GM12878 (cell line): ENCODE data around the gene ROM1. TPM values are rescaled to one million over a fixed set of nuclear protein-coding genes. Genes with fewer than 3 reads are reported as not detected.

Experiments
- ATAC-seq: fragments of 200-7000 bp; cut with Tn5 transposase; 3 replicates; pipeline ENCODE4 v1.9.1; 2020; ENCODE audit warnings: mild to moderate bottlenecking, moderate library complexity
- BruUV-seq: library from RNA; stranded (reverse); fragments of 400-500 nt; replicated peaks from 2 replicates; lab custom pipeline; 2021; lab: Mats Ljungman, UMichigan
- CTCF ChIA-PET: fragments of 300-600 bp; sonication (Branson Sonifier 250); formaldehyde crosslinking; extraction: SDS; loops from one replicate; lab custom pipeline; 2021; ENCODE audit warnings: inconsistent platforms; lab: Yijun Ruan, JAX
- POLR2A ChIA-PET: fragments of 350-600 bp; formaldehyde crosslinking; extraction: SDS; loops from one replicate; lab custom pipeline; 2021; ENCODE audit warnings: inconsistent platforms; lab: Charles Lee
- RAD21 ChIA-PET: fragments of 300-600 bp; sonication (Branson Sonifier 250); formaldehyde crosslinking; loops from one replicate; lab custom pipeline; 2023; ENCODE audit warnings: antibody characterized with exemption; ENCODE audit not compliant: unreplicated experiment; lab: Charles Lee
- SMC1A ChIA-PET: fragments of 300-600 bp; sonication (Branson Sonifier 250); formaldehyde crosslinking; loops from one replicate; lab custom pipeline; 2023; ENCODE audit not compliant: unreplicated experiment, uncharacterized antibody; lab: Charles Lee
- DNase-seq: peaks from one replicate; pipeline ENCODE4 v3.0.0-alpha.2; 2011; ENCODE audit warnings: low read depth, low spot score
- FAIRE-seq: peaks from 3 replicates; lab custom pipeline; 2011; peaks lifted over from hg19 to GRCh38; lab: Jason Lieb, UNC
- H2AFZ ChIP-seq: 2 replicates; pipeline ENCODE4 v1.6.0; 2011; ENCODE audit warnings: low read depth, low read length, control low read depth; ENCODE audit not compliant: control insufficient read depth
- H3K27ac ChIP-seq: 2 replicates; pipeline ENCODE4 v1.5.1; 2011; ENCODE audit warnings: control low read depth; ENCODE audit not compliant: control insufficient read depth, insufficient read depth
- H3K27me3 ChIP-seq, 2 experiments: replicated peaks in 1 of 2; 2 replicates each; pipeline versions ENCODE4 v1.6.0 to v1.6.1; 2011; ENCODE audit warnings: low read length in 1 of 2; ENCODE audit not compliant: control insufficient read depth in 2 of 2, insufficient read depth in 2 of 2
- H3K36me3 ChIP-seq, 2 experiments: 2 replicates each; pipeline ENCODE4 v1.5.1; 2011; ENCODE audit warnings: low read length in 1 of 2; ENCODE audit not compliant: control insufficient read depth in 2 of 2, insufficient read depth in 2 of 2
- H3K4me1 ChIP-seq: 2 replicates; pipeline ENCODE4 v1.6.1; 2011; ENCODE audit warnings: mild to moderate bottlenecking, low read length, moderate library complexity, mixed read lengths; ENCODE audit not compliant: control insufficient read depth, insufficient read depth
- H3K4me2 ChIP-seq: 2 replicates; pipeline ENCODE4 v1.6.0; 2011; ENCODE audit warnings: control low read depth; ENCODE audit not compliant: control insufficient read depth, insufficient read depth
- H3K4me3 ChIP-seq: fragments of 200-600 bp; sonication (generic); 2 replicates; pipeline ENCODE4 v1.5.1; 2016
- H3K79me2 ChIP-seq: 2 replicates; pipeline ENCODE4 v1.6.0; 2011; ENCODE audit warnings: low read length; ENCODE audit not compliant: control insufficient read depth, insufficient read depth
- H3K9ac ChIP-seq: 2 replicates; pipeline ENCODE4 v1.8.0; 2011; ENCODE audit warnings: low read length, control low read depth, mixed read lengths; ENCODE audit not compliant: control insufficient read depth, insufficient read depth
- H3K9me3 ChIP-seq: replicated peaks from 3 replicates; pipeline ENCODE4 v1.5.1; 2011; ENCODE audit warnings: mild to moderate bottlenecking, low read length; ENCODE audit not compliant: control insufficient read depth, insufficient read depth
- H4K20me1 ChIP-seq: 2 replicates; pipeline ENCODE4 v1.6.0; 2011; ENCODE audit not compliant: control insufficient read depth, insufficient read depth
- ASH2L ChIP-seq: fragments of 300-600, 200-600 bp; sonication (generic); IDR thresholded peaks from 2 replicates; pipeline ENCODE4 v1.6.1; 2017; ENCODE audit warnings: low read depth, mild to moderate bottlenecking, borderline replicate concordance
- BCL3 ChIP-seq: IDR thresholded peaks from 2 replicates; pipeline ENCODE4 v1.6.1; 2011; ENCODE audit warnings: borderline replicate concordance, low read depth, mild to moderate bottlenecking, moderate library complexity, low read length; ENCODE audit not compliant: insufficient read depth, poor library complexity, severe bottlenecking
- BRCA1 ChIP-seq: IDR thresholded peaks from 2 replicates; pipeline ENCODE4 v1.6.1; 2011; ENCODE audit warnings: low read depth, low read length, improper control_type of control experiment
- CREB1 ChIP-seq: IDR thresholded peaks from 2 replicates; pipeline ENCODE4 v1.6.1; 2012; ENCODE audit warnings: low read depth, mild to moderate bottlenecking, inconsistent platforms
- EED ChIP-seq: sonication (generic); IDR thresholded peaks from 2 replicates; pipeline ENCODE4 v1.6.1; 2016; ENCODE audit warnings: antibody characterized with exemption, low read depth
- GABPA ChIP-seq: IDR thresholded peaks from 2 replicates; pipeline ENCODE4 v1.6.1; 2014; ENCODE audit warnings: antibody characterized with exemption, low read depth, mild to moderate bottlenecking, inconsistent platforms
- IKZF1 ChIP-seq: fragments of 450-650 bp; conservative IDR thresholded peaks from 2 replicates; pipeline ENCODE4 v1.6.1; 2017; ENCODE audit warnings: antibody characterized with exemption, mild to moderate bottlenecking
- KLF5 ChIP-seq: fragments of 450-650 bp; IDR thresholded peaks from 2 replicates; pipeline ENCODE4 v1.6.1; 2014; ENCODE audit warnings: mild to moderate bottlenecking; ENCODE audit not compliant: partially characterized antibody
- MAX ChIP-seq: IDR thresholded peaks from 2 replicates; pipeline ENCODE4 v1.6.1; 2012; ENCODE audit warnings: low read depth, low read length, improper control_type of control experiment
- MXI1 ChIP-seq: fragments of 150-350 bp; IDR thresholded peaks from 2 replicates; pipeline ENCODE4 v1.6.1; 2011; ENCODE audit warnings: low read depth, mild to moderate bottlenecking, inconsistent platforms, low read length, improper control_type of control experiment
- NBN ChIP-seq: fragments of 450-650 bp; IDR thresholded peaks from 2 replicates; pipeline ENCODE4 v1.6.1; 2016
- NKRF ChIP-seq: fragments of 450-650 bp; conservative IDR thresholded peaks from 2 replicates; pipeline ENCODE4 v1.6.1; 2017; ENCODE audit warnings: mild to moderate bottlenecking, moderate library complexity
- PAX5 ChIP-seq: IDR thresholded peaks from 2 replicates; pipeline ENCODE4 v1.6.1; 2011; ENCODE audit warnings: low read depth, low read length, borderline replicate concordance
- PML ChIP-seq: IDR thresholded peaks from 2 replicates; pipeline ENCODE4 v1.6.1; 2012; ENCODE audit warnings: low read length, inconsistent platforms
- POLR2AphosphoS5 ChIP-seq: IDR thresholded peaks from 2 replicates; pipeline ENCODE4 v1.6.1; 2011; ENCODE audit warnings: mild to moderate bottlenecking, low read length, inconsistent platforms
- POU2F2 ChIP-seq: IDR thresholded peaks from 3 replicates; pipeline ENCODE4 v1.6.1; 2011; ENCODE audit warnings: low read depth, mild to moderate bottlenecking, low read length, borderline replicate concordance
- REST ChIP-seq: IDR thresholded peaks from 2 replicates; pipeline ENCODE4 v1.6.1; 2012; ENCODE audit warnings: mild to moderate bottlenecking, low read depth, low read length
- SRF ChIP-seq, 2 experiments: IDR thresholded peaks; 2 replicates each; pipeline ENCODE4 v1.6.1; 2011; ENCODE audit warnings: low read depth in 2 of 2, low read length in 2 of 2, mild to moderate bottlenecking in 1 of 2, moderate library complexity in 1 of 2
- WGBS: methylation state at CpG from one replicate; pipeline ENCODE4 v1.1.6; 2016; ENCODE audit warnings: low lambda C conversion rate; ENCODE audit not compliant: insufficient replicate concordance, insufficient coverage; ENCODE audit errors: missing lambda C conversion rate; 5-methylcytosine and 5-hydroxymethylcytosine counted together
- in situ Hi-C: fragments of 300-500 bp; cut with MboI; formaldehyde crosslinking; loops from 9 replicates; pipeline ENCODE4 v1.14.3; 2018; ENCODE audit warnings: mixed read lengths
- intact Hi-C: fragments of 100-400 bp; cut with micrococcal nuclease; formaldehyde crosslinking; loops from one replicate; pipeline ENCODE4 v1.14.2; 2022; ENCODE audit not compliant: unreplicated experiment
- polyA plus RNA-seq, 11 experiments: library from polyadenylated mRNA; depleted of rRNA in 4 of 11; unstranded in 6 of 11; stranded (reverse) in 5 of 11; fragments of >200 nt; fragmentation: Nextera tagmentation in 4 of 11; fragmentation: Illumina TruSeq in 1 of 11; extraction: Ambion mirVana in 4 of 11; extraction: Trizol in 1 of 11; gene quantifications; 1 replicate in 1 of 11; 2 replicates in 10 of 11; pipeline versions ENCODE4 v1.2.1 to v1.2.3, GENCODE V29; 2011 to 2016; ENCODE audit warnings: inconsistent platforms in 2 of 11, missing spikeins in 2 of 11, low read depth in 1 of 11
- total RNA-seq, 4 experiments: library from RNA; depleted of rRNA in 3 of 4; stranded (reverse); fragments of >200 nt in 3 of 4; fragmentation: Illumina TruSeq in 1 of 4; extraction: Trizol in 1 of 4; gene quantifications; 2 replicates each; pipeline versions ENCODE4 v1.2.1 to v1.2.3, GENCODE V29; 2013 to 2021

ROM1 gene
- total and polyA plus RNA-seq, 10 of the 15 experiments (the other 5 are each of a cell fraction or from before 2014, with no cell fraction given), result 0.42 to 3.0 (median 1.1) TPM

GRCh38 chr11:62601122-62601371, 12.0 kb upstream of the ROM1 start:
- WGBS, result under 1% methylated on average over 18 of the region's 30 CpGs
- H3K4me1 ChIP-seq, result peaks cover 19% of the 10 kb centered on the region
- H4K20me1 ChIP-seq, result no peaks in the 10 kb centered on the region; the same call in 1 of the 2 replicates
- H3K27ac ChIP-seq, result peak overlapping the region; percentile 97
- H3K4me3 ChIP-seq, result peak overlapping the region; percentile 91
- peaks cover 40% of the 10 kb centered on the region for H3K79me2 ChIP-seq
- DNase-seq (no peak), ATAC-seq (peak; percentile 18), FAIRE-seq (peak; percentile 47)
- intact Hi-C loops (loop anchor here (5.0 kb wide), 2 partner anchors 106 to 126 kb away; partner anchors contain the start of genes BSCL2, GNG3, HNRNPUL2 and TTC9C), in situ Hi-C loops (no loop called here)
- peak overlapping the region; percentile 99 for H3K4me2 ChIP-seq
- peak overlapping the region; percentile 99 for H3K9ac ChIP-seq
- POLR2A ChIA-PET, result interaction anchor here (0.6 to 2.4 kb wide), 20 partner anchors 9 to 1632 kb away, joined by 3 to 30 read pairs (median 6); partner anchors contain the start of genes B3GAT3, C11orf98, CSKMT and EEF1G
- CTCF ChIA-PET, result interaction anchor here (1.0 to 2.7 kb wide), 8 partner anchors 9 to 206 kb away, joined by 3 to 27 read pairs (median 4); partner anchors contain the start of genes B3GAT3, EEF1G and TUT1
- H3K27me3 ChIP-seq, result no peaks in the 10 kb centered on the region
- peak overlapping the region; percentile 13 for H2AFZ ChIP-seq
- peaks cover 21 to 36% of the 10 kb centered on the region in 2 experiments for H3K36me3 ChIP-seq
- SMC1A ChIA-PET, result interaction anchor here (0.6 to 3.1 kb wide), 8 partner anchors 9 to 109 kb away, joined by 3 to 30 read pairs (median 4); partner anchors contain the start of genes B3GAT3, C11orf98 and TUT1
- BruUV-seq, result no TSS peak
- H3K9me3 ChIP-seq, result no peaks in the 10 kb centered on the region
- RAD21 ChIA-PET, result interaction anchor here (0.9 to 3.9 kb wide), 9 partner anchors 9 to 280 kb away, joined by 3 to 36 read pairs (median 4); partner anchors contain the start of genes B3GAT3, C11orf98, CSKMT and GANAB
- TF ChIP-seq BRCA1, result no peak
- TF ChIP-seq NBN, result peak; percentile 30; the same call in 1 of the 2 replicates
- TF ChIP-seq IKZF1, result peak; percentile 80
- peak; percentile 24; the same call in 1 of the 2 replicates for TF ChIP-seq POLR2AphosphoS5
- TF ChIP-seq MXI1, result peak; percentile 67
- no peak for TF ChIP-seq REST
- TF ChIP-seq ASH2L, result no peak
- TF ChIP-seq PML, result peak; percentile 5; the same call in 1 of the 2 replicates
- no peak for TF ChIP-seq BCL3
- peak; percentile 69; the same call in 1 of the 2 replicates for TF ChIP-seq GABPA
- no peak for TF ChIP-seq KLF5
- peak; percentile 51; the same call in 1 of the 2 replicates for TF ChIP-seq PAX5
- no peak for TF ChIP-seq SRF (IDR thresholded peaks at IDR 0.05; ENCODE audit: low read depth in 2 of 2, low read length in 2 of 2)
- no peak for TF ChIP-seq POU2F2
- TF ChIP-seq MAX, result 0 out of 2 replicates have a peak, but pooled peaks have one; percentile 28
- TF ChIP-seq CREB1, result no peak
- TF ChIP-seq NKRF, result no peak
- TF ChIP-seq EED, result 0 out of 2 replicates have a peak, but pooled peaks have one; percentile 11
